Keratinocyte (primary cell): ENCODE results near the gene NAT10. TPM values are rescaled to one million over a fixed set of nuclear protein-coding genes. Genes with fewer than 3 reads are reported as not detected.

Source experiments
- DNase-seq: peaks from one replicate; pipeline ENCODE4 v3.0.0-alpha.2; 2011; ENCODE audit warnings: low read depth, missing footprints, low spot score
- FAIRE-seq: peaks from 2 replicates; lab custom pipeline; 2011; peaks lifted over from hg19 to GRCh38; lab: Jason Lieb, UNC
- H2AFZ ChIP-seq: 2 replicates; pipeline ENCODE4 v1.6.0; 2012; ENCODE audit warnings: low read length, control low read depth, inconsistent platforms; ENCODE audit not compliant: control insufficient read depth
- H3K27ac ChIP-seq: 2 replicates; pipeline ENCODE4 v1.5.1; 2011; ENCODE audit warnings: low read length; ENCODE audit not compliant: control insufficient read depth, insufficient read depth
- H3K27me3 ChIP-seq: 3 replicates; pipeline ENCODE4 v1.6.0; 2011; ENCODE audit warnings: low read length; ENCODE audit not compliant: control insufficient read depth, insufficient read depth; ENCODE audit errors: extremely low read depth
- H3K36me3 ChIP-seq, 2 experiments: 2 replicates in 1 of 2; 3 replicates in 1 of 2; pipeline ENCODE4 v1.5.1; 2011; ENCODE audit warnings: low read length in 2 of 2, mild to moderate bottlenecking in 1 of 2; ENCODE audit not compliant: control insufficient read depth in 2 of 2, insufficient read depth in 2 of 2; ENCODE audit errors: extremely low read depth in 1 of 2
- H3K4me1 ChIP-seq: 3 replicates; pipeline ENCODE4 v1.5.1; 2011; ENCODE audit warnings: low read length; ENCODE audit not compliant: control insufficient read depth, insufficient read depth; ENCODE audit errors: extremely low read depth
- H3K4me2 ChIP-seq: 3 replicates; pipeline ENCODE4 v1.6.0; 2011; ENCODE audit warnings: low read depth, low read length; ENCODE audit not compliant: control insufficient read depth, insufficient read depth; ENCODE audit errors: extremely low read depth
- H3K4me3 ChIP-seq, 3 experiments: fragments of 200-600 bp in 1 of 3; sonication (generic) in 1 of 3; 2 replicates in 2 of 3; 3 replicates in 1 of 3; pipeline ENCODE4 v1.5.1; 2011 to 2016; ENCODE audit warnings: low read length in 3 of 3, mild to moderate bottlenecking in 3 of 3, control low read depth in 2 of 3, inconsistent platforms in 1 of 3, low read depth in 1 of 3, mixed read lengths in 1 of 3, mixed run types in 1 of 3, moderate library complexity in 1 of 3; ENCODE audit not compliant: control insufficient read depth in 2 of 3, insufficient read depth in 2 of 3; ENCODE audit errors: extremely low read depth in 1 of 3
- H3K79me2 ChIP-seq: 2 replicates; pipeline ENCODE4 v1.6.0; 2012; ENCODE audit warnings: low read length; ENCODE audit not compliant: control insufficient read depth, insufficient read depth
- H3K9ac ChIP-seq: 3 replicates; pipeline ENCODE4 v1.6.0; 2011; ENCODE audit warnings: low read length; ENCODE audit not compliant: control insufficient read depth, insufficient read depth; ENCODE audit errors: extremely low read depth
- H3K9me1 ChIP-seq: 3 replicates; pipeline ENCODE4 v1.6.0; 2011; ENCODE audit warnings: low read length; ENCODE audit not compliant: control insufficient read depth, insufficient read depth; ENCODE audit errors: extremely low read depth
- H3K9me3 ChIP-seq: 2 replicates; pipeline ENCODE4 v1.5.1; 2012; ENCODE audit warnings: low read depth, low read length; ENCODE audit not compliant: control insufficient read depth
- H4K20me1 ChIP-seq: 3 replicates; pipeline ENCODE4 v1.6.0; 2011; ENCODE audit warnings: low read length; ENCODE audit not compliant: control insufficient read depth, insufficient read depth; ENCODE audit errors: extremely low read depth
- EZH2 ChIP-seq: IDR thresholded peaks from one replicate; pipeline ENCODE4 v1.6.1; 2012; ENCODE audit warnings: inconsistent platforms, mild to moderate bottlenecking, low read length, moderate library complexity
- dilution Hi-C: fragments of 300-500 bp; cut with MboI; formaldehyde crosslinking; loops from one replicate; pipeline ENCODE4 v1.7.0; 2020; ENCODE audit warnings: low sequenced_read_pairs; ENCODE audit not compliant: extremely low pct_ligation_motif_present
- polyA plus RNA-seq, 5 experiments: library from polyadenylated mRNA; depleted of rRNA in 3 of 5; stranded (reverse) in 3 of 5; stranded (forward) in 1 of 5; unstranded in 1 of 5; fragments of >200 nt; gene quantifications; 1 replicate in 1 of 5; 2 replicates in 3 of 5; 3 replicates in 1 of 5; pipeline versions ENCODE4 v1.2.1 to v1.2.3, GENCODE V29; 2011 to 2012; ENCODE audit warnings: missing spikeins in 2 of 5, low read depth in 1 of 5, low replicate concordance in 1 of 5
- TF ChIP-seq, protein P1 (sequence below), 3 experiments: IDR thresholded peaks in 1 of 3; conservative IDR thresholded peaks in 1 of 3; optimal IDR thresholded peaks in 1 of 3; 2 replicates in 2 of 3; 3 replicates in 1 of 3; pipeline versions ENCODE3 to v1.5.1; 2011; ENCODE audit warnings: low read length in 3 of 3, mild to moderate bottlenecking in 3 of 3, moderate library complexity in 2 of 3, control low read depth in 1 of 3, inconsistent platforms in 1 of 3; ENCODE audit not compliant: insufficient read depth in 2 of 3; ENCODE audit errors: extremely low read depth in 1 of 3

NAT10 gene
- polyA plus RNA-seq, 1 donor (not counting 4 experiments of a cell fraction or from before 2014, with no cell fraction given) = 44.0 TPM

DNA sequence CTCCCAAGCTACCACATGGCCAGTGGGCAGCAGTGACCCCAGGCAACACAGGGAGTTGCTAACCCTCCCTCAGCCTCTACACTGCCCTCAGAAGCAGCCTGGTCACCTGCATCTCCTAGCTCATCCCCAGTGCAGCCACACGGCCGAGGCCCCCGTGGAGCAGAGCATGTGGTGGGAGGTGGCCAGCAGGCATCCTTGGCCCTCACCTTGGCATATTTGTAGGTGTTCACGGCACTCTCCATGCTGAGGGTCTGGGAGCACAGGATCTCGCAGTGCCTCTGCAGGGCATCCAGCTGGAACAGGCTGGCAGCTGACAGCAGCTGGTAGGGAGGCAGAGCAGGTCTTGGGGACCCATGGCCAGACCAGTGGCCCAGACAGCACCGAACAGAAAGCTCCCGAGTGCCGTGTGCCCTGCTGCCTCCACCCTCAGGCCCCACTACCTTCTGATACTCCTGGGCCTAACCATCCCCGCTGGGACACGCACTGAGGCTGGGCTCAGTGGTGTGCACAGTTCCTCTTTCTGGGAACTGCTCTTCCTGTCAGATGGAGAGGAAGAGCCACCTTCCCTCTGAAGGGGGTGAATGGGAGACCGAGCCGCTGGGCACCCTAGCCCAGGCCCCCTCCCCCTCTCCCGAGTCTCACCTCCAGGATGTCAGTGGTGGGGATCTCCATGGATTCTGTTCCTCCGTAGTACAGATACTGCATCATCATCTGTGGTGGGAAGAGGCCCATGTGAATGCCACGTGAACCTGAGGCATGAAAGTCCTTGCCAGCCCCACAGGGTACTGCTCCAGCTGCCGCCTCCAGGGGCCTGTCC is 48.8 kb downstream of the NAT10 start:
- no peaks in the 10 kb centered on the region for H3K79me2 ChIP-seq
- no peak overlapping the region for H3K9ac ChIP-seq
- no peak overlapping the region for H3K4me2 ChIP-seq
- H3K9me3 ChIP-seq = no peaks in the 10 kb centered on the region
- no peaks in the 10 kb centered on the region for H3K9me1 ChIP-seq
- DNase-seq = no peak
- peaks cover 20 to 24% of the 10 kb centered on the region in 2 experiments for H3K36me3 ChIP-seq
- no peak overlapping the region for H2AFZ ChIP-seq
- H3K4me3 ChIP-seq = no peak overlapping the region
- dilution Hi-C loops = no loop called here
- H3K27ac ChIP-seq = no peak overlapping the region
- no peaks in the 10 kb centered on the region for H3K27me3 ChIP-seq
- no peaks in the 10 kb centered on the region for H4K20me1 ChIP-seq
- no peak for FAIRE-seq
- no peaks in the 10 kb centered on the region for H3K4me1 ChIP-seq
- TF ChIP-seq, protein P1, sequence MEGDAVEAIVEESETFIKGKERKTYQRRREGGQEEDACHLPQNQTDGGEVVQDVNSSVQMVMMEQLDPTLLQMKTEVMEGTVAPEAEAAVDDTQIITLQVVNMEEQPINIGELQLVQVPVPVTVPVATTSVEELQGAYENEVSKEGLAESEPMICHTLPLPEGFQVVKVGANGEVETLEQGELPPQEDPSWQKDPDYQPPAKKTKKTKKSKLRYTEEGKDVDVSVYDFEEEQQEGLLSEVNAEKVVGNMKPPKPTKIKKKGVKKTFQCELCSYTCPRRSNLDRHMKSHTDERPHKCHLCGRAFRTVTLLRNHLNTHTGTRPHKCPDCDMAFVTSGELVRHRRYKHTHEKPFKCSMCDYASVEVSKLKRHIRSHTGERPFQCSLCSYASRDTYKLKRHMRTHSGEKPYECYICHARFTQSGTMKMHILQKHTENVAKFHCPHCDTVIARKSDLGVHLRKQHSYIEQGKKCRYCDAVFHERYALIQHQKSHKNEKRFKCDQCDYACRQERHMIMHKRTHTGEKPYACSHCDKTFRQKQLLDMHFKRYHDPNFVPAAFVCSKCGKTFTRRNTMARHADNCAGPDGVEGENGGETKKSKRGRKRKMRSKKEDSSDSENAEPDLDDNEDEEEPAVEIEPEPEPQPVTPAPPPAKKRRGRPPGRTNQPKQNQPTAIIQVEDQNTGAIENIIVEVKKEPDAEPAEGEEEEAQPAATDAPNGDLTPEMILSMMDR (optimal IDR thresholded peaks at IDR 0.05 in 1 of 3, IDR thresholded peaks at IDR 0.05 in 1 of 3, conservative IDR thresholded peaks at IDR 0.05 in 1 of 3; ENCODE audit: extremely low read depth in 1 of 3, insufficient read depth in 2 of 3, low read length in 3 of 3) = no peak
- TF ChIP-seq EZH2 = no peak

DNA sequence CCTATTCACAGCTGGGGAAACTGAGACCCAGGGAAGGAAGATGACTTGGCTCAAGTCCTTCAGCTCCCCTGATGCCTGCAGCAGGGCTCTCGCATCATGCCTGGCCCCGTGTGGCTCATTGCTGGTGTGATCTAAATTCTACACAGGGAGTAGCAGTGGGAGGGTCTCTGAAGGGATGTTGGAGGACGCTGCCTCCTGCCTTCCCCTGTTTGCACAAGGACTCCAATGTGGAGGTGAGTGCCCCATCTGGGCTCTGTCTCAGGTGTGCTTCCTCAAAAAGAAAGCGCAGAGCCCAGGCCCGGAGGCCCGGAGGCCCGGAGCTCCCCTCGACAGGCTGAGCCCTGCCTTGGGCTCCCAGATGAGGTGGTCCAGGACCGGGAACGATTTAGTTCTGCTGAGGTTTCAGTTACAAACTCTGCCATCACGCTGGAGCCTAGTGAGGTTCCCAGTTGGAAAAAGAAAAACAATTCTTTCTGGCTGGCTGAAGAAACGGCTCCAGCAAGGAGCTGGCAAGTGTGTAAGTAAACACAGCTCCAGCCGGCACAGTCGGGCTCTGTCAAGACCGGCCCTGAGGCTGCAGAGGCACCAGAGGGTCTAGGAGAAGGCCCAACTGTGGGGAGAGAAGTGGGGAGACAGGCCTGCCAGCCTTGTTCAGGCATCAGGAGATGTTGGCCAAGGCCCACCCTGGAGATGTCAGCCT is 49.8 kb downstream of the NAT10 start:
- dilution Hi-C loops = no loop called here
- Histone ChIP-seq H4K20me1 (no peaks in the 10 kb centered on the region), H3K9me1 (no peaks in the 10 kb centered on the region), H3K27ac (no peak overlapping the region), H3K4me1 (no peaks in the 10 kb centered on the region), H3K9ac (no peak overlapping the region), H3K27me3 (no peaks in the 10 kb centered on the region), H3K36me3 (peaks cover 13 to 19% of the 10 kb centered on the region in 2 experiments), H3K9me3 (no peaks in the 10 kb centered on the region), H2AFZ (no peak overlapping the region), H3K4me2 (no peak overlapping the region), H3K79me2 (no peaks in the 10 kb centered on the region), H3K4me3 (no peak overlapping the region)
- TF ChIP-seq, protein P1 (optimal IDR thresholded peaks at IDR 0.05 in 1 of 3, IDR thresholded peaks at IDR 0.05 in 1 of 3, conservative IDR thresholded peaks at IDR 0.05 in 1 of 3; ENCODE audit: extremely low read depth in 1 of 3, insufficient read depth in 2 of 3, low read length in 3 of 3) = no peak
- TF ChIP-seq EZH2 = no peak
- no peak for DNase-seq
- FAIRE-seq = no peak
